Heart right ventricle (tissue), 16 donors: Measurements from ENCODE around the gene CCDC40. TPM values are rescaled to one million over a fixed set of nuclear protein-coding genes. Genes with fewer than 3 reads are reported as not detected.

Experiments used
- ATAC-seq, 8 donors: fragments of 200-7000 bp; cut with Tn5 transposase; one replicate each; pipeline ENCODE4 v1.9.1; 2020; ENCODE audit warnings: mild to moderate bottlenecking in 8 of 8, moderate library complexity in 8 of 8, moderate number of reproducible peaks in 1 of 8
- DNase-seq, 2 donors: peaks; one replicate each; pipeline ENCODE4 v3.0.0-alpha.2; 2020
- H3K27ac ChIP-seq, 10 donors: fragments of 200-600 bp; sonication (generic) in 2 of 10; one replicate each; pipeline versions ENCODE4 v1.5.0 to v1.8.0; 2020 to 2022; ENCODE audit warnings: mild to moderate bottlenecking in 3 of 10
- H3K27me3 ChIP-seq, 7 donors: fragments of 200-600 bp; one replicate each; pipeline ENCODE4 v1.8.0; 2021 to 2022; ENCODE audit warnings: mild to moderate bottlenecking in 2 of 7
- H3K36me3 ChIP-seq, 9 donors: fragments of 200-600 bp; sonication (generic) in 1 of 9; one replicate each; pipeline versions ENCODE4 v1.5.0 to v1.8.0; 2020 to 2022; ENCODE audit warnings: mild to moderate bottlenecking in 2 of 9
- H3K4me1 ChIP-seq, 9 donors: fragments of 200-600 bp; sonication (generic) in 1 of 9; one replicate each; pipeline versions ENCODE4 v1.5.0 to v1.8.0; 2020 to 2022; ENCODE audit warnings: mild to moderate bottlenecking in 4 of 9
- H3K4me3 ChIP-seq, 10 donors: fragments of 200-600 bp; sonication (generic) in 2 of 10; one replicate each; pipeline versions ENCODE4 v1.5.0 to v1.8.0; 2020 to 2022; ENCODE audit warnings: mild to moderate bottlenecking in 7 of 10, moderate library complexity in 2 of 10
- H3K9me3 ChIP-seq, 11 donors: fragments of 200-600 bp in 10 of 11; sonication (generic) in 2 of 11; one replicate each; pipeline versions ENCODE4 v1.5.0 to v1.8.0; 2013 to 2022; ENCODE audit warnings: mild to moderate bottlenecking in 2 of 11, control low read depth in 1 of 11, moderate library complexity in 1 of 11
- CTCF ChIP-seq, 9 donors: fragments of 200-600 bp; sonication (generic) in 2 of 9; IDR thresholded peaks; one replicate each; pipeline versions ENCODE4 v1.5.0 to v1.8.0; 2021 to 2022; ENCODE audit warnings: antibody characterized with exemption in 9 of 9, mild to moderate bottlenecking in 5 of 9, moderate library complexity in 1 of 9
- WGBS, 2 donors: extraction: QIAGEN DNeasy Blood & Tissue Kit; methylation state at CpG; one replicate each; pipeline ENCODE4 v1.1.7; 2013; ENCODE audit warnings: inconsistent platforms in 1 of 2; 5-methylcytosine and 5-hydroxymethylcytosine counted together
- intact Hi-C, 10 donors: fragments of 100-400 bp; cut with DNase I; formaldehyde crosslinking; loops; one replicate each; pipeline versions ENCODE4 v1.11.1 to v1.14.2; 2022
- polyA plus RNA-seq, 2 donors: library from polyadenylated mRNA; stranded (reverse); fragments of 200-250 nt; gene quantifications; one replicate each; pipeline ENCODE4 v1.2.3, GENCODE V29; 2013
- total RNA-seq, 10 donors: library from RNA; stranded (reverse); fragmentation: NEBNext Ultra II Directional in 3 of 10; extraction: Animal tissue kit (Norgen Biotek cat#: 25700) in 3 of 10; gene quantifications; one replicate each; pipeline versions ENCODE4 v1.2.1 to v1.2.4, GENCODE V29; 2021 to 2023
- donor health status: Arrhythmogenic right ventricular cardiomyopathy.
- donor health status: ischemic (EF 13 %, LVEDD 7.1; RV severe dilation, severe dysfunction).
- donor health status: healthy with polysubstance abuse.
- donor health status: DM: no; HTN: yes; CAD: no.
- donor health status: DM: no; HTN: no; CAD: no.
- donor health status: ischemic (EF 25% LVEDD 6.9; RV normal size, moderate dysfunction).
- donor health status: ischemic (EF 25% LVEDD 5.7; RV mildly dilated, moderate dysfunction).
- donor health status: healthy.
- donor health status: DM: yes; HTN: yes; CAD: no.
- donor health status: Ischemic cardiomyopathy.
- donor health status: ischemic (EF 35%, LVEDD 5.7; RV mildly dilated, moderate dysfunction).
- donor health status: nonischemic (EF 11% LVEDD 7.7; RV severe dilation, severe dysfunction).
- donor health status: DM: yes; HTN: yes; CAD: no.
- donor health status: PGD.
- donor health status: ischemic (EF 29% LVEDD 5.4; RV normal size, mild dysfunction).
- donor health status: nonischemic (EF 23%, LVEDD 6.1; RV moderate dilation, normal function).

The CCDC40 gene
- total and polyA plus RNA-seq, 12 donors, result 2.0 to 8.9 (median 6.6) TPM

GRCh38 chr17:80132906-80133625 lies 96.6 kb downstream of the CCDC40 start:
- H3K27ac ChIP-seq, result no peak overlapping the region
- peak in 1 of 8 donors; percentile 15 for ATAC-seq
- no peak overlapping the region for H3K4me3 ChIP-seq
- 84 to 86% methylated on average over 5 of the region's 5 CpGs for WGBS, 2 donors
- DNase-seq, result no peak
- H3K27me3 ChIP-seq, result no peaks in the 10 kb centered on the region
- no peaks in the 10 kb centered on the region for H3K9me3 ChIP-seq
- intact Hi-C loops, result no loop called here
- TF ChIP-seq CTCF (IDR thresholded peaks at IDR 0.05), result no peak
- peaks cover 0 to 61% (median 44%) of the 10 kb centered on the region in 9 donors for H3K36me3 ChIP-seq
- H3K4me1 ChIP-seq, result no peaks in the 10 kb centered on the region

DNA sequence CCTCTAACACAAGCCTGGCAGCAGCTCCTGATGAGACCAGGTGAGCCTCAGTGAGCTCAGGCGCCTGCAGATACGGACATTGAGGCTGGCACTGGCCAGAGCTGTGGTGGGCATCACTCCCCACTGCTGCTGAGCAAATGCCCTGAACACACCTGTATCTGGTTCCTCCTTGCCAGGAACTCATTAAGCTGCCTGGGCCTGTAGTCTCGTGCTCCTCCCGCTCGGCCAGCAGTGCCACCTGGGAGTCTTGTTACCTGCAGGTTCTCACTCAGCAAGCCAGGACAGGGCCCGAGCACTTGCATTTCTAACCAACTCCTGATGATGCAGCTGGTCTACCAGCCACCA lies 97.2 kb downstream of the CCDC40 start:
- intact Hi-C loops, result no loop called here
- H3K4me3 ChIP-seq, result no peak overlapping the region
- TF ChIP-seq CTCF (IDR thresholded peaks at IDR 0.05), result no peak
- H3K9me3 ChIP-seq, result no peaks in the 10 kb centered on the region
- DNase-seq (no peak), ATAC-seq (peak in 1 of 8 donors; percentile 22)
- 97 to 98% methylated on average over 6 of the region's 6 CpGs for WGBS, 2 donors
- H3K27ac ChIP-seq, result no peak overlapping the region
- no peaks in the 10 kb centered on the region for H3K27me3 ChIP-seq
- H3K36me3 ChIP-seq, result peaks cover 0 to 66% (median 49%) of the 10 kb centered on the region in 9 donors
- H3K4me1 ChIP-seq, result no peaks in the 10 kb centered on the region

- Histone ChIP-seq H3K27ac (no peak overlapping the region), H3K4me3 (no peak overlapping the region), H3K27me3 (no peaks in the 10 kb centered on the region), H3K9me3 (no peaks in the 10 kb centered on the region), H3K4me1 (no peaks in the 10 kb centered on the region), H3K36me3 (peaks cover 6 to 99% (median 77%) of the 10 kb centered on the region in 9 donors)
- ATAC-seq (no peak), DNase-seq (no peak)
- 96 to 98% methylated on average over 9 of the region's 9 CpGs for WGBS, 2 donors
- TF ChIP-seq CTCF (IDR thresholded peaks at IDR 0.05), result no peak
- intact Hi-C loops, result no loop called here
Observed at GRCh38 chr17:80137131-80137530, 100.7 kb downstream of the CCDC40 start.

GRCh38 chr17:80138856-80139426 lies 102.5 kb downstream of the CCDC40 start:
- H3K27ac ChIP-seq, result no peak overlapping the region
- H3K4me3 ChIP-seq, result no peak overlapping the region
- no peaks in the 10 kb centered on the region for H3K27me3 ChIP-seq
- peaks cover 6 to 100% (median 94%) of the 10 kb centered on the region in 9 donors for H3K36me3 ChIP-seq
- ATAC-seq (no peak), DNase-seq (no peak)
- H3K9me3 ChIP-seq, result no peaks in the 10 kb centered on the region
- TF ChIP-seq CTCF (IDR thresholded peaks at IDR 0.05), result no peak
- intact Hi-C loops, result no loop called here
- 91 to 92% methylated on average over 18 of the region's 18 CpGs for WGBS, 2 donors
- H3K4me1 ChIP-seq, result no peaks in the 10 kb centered on the region
